Measurements from ENCODE around the gene MYO18A.

GRCh38 chr17:29169806-29170591 lies 10.2 kb downstream of the MYO18A start:
- no peak for TF ChIP-seq EZH2 (IDR thresholded peaks at IDR 0.05; ENCODE audit: borderline replicate concordance, low read depth, low read length, severe bottlenecking)
- TF ChIP-seq CTCF (IDR thresholded peaks at IDR 0.05; ENCODE audit: borderline replicate concordance, extremely low read depth, low read length, poor library complexity, severe bottlenecking): no peak

Measured in DND-41 (cell line).